Right lobe of liver (tissue), 4 donors: Measurements from ENCODE around the gene STK10.

Source experiments
- POLR2A ChIP-seq: fragments of 450-650 bp; IDR thresholded peaks from one replicate; pipeline ENCODE4 v1.6.1; 2017; ENCODE audit warnings: antibody characterized with exemption, mild to moderate bottlenecking
- TF ChIP-seq, protein P1 (sequence below), 4 donors: fragments of 200-600 bp in 3 of 4; fragments of 450-650 bp in 1 of 4; IDR thresholded peaks; one replicate each; pipeline versions ENCODE4 v1.5.1 to v1.8.0; 2016 to 2022; ENCODE audit warnings: antibody characterized with exemption in 4 of 4, mild to moderate bottlenecking in 2 of 4
- donor health status: DM: no; HTN: no; CAD: no.
- donor health status: DM: no; HTN: no; CAD: no.
- donor health status: DM: no; HTN: yes; CAD: no.

DNA sequence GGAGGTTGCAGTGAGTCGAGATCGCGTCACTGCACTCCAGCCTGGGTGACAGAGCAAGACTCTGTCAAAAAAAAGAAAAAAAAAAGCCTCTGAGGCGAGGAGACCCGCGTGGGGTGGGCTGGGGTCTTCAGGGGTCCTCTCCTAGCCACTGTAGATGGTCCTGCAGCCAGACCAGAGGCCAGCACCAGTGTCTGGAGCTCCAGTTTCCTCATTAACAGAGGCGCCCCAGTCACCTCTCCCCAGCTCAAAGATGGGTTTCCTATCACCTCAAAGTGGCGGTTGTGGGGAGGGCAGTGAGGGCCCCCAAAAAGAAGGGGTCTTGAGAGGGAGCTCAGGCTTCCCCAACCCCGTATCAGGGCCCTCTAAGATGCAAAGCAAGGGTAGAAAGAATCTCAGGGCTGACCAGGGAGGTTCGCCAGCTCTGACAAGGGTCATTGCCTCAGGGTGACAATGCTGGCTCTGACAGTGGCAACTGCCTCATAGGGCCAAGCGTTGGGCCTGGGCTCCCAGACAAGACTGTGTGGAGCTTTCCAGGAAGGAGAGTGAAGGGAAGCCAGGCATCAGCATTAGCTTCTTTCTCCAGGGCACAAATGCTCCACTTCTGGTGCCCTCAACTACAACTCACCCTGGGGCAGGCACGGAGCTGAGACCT lies 15.0 kb downstream of the STK10 start:
- TF ChIP-seq, protein P1, sequence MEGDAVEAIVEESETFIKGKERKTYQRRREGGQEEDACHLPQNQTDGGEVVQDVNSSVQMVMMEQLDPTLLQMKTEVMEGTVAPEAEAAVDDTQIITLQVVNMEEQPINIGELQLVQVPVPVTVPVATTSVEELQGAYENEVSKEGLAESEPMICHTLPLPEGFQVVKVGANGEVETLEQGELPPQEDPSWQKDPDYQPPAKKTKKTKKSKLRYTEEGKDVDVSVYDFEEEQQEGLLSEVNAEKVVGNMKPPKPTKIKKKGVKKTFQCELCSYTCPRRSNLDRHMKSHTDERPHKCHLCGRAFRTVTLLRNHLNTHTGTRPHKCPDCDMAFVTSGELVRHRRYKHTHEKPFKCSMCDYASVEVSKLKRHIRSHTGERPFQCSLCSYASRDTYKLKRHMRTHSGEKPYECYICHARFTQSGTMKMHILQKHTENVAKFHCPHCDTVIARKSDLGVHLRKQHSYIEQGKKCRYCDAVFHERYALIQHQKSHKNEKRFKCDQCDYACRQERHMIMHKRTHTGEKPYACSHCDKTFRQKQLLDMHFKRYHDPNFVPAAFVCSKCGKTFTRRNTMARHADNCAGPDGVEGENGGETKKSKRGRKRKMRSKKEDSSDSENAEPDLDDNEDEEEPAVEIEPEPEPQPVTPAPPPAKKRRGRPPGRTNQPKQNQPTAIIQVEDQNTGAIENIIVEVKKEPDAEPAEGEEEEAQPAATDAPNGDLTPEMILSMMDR (IDR thresholded peaks at IDR 0.05) = no peak
- TF ChIP-seq POLR2A = no peak
